CD14-positive monocyte (primary cell): ENCODE data around the gene EOMES. TPM values are rescaled to one million over a fixed set of nuclear protein-coding genes. Genes with fewer than 3 reads are reported as not detected.

ENCODE experiments used
- DNase-seq, 3 donors: peaks; one replicate each; pipeline ENCODE4 v3.0.0-alpha.2; 2011 to 2022
- H2AFZ ChIP-seq: 2 replicates; pipeline ENCODE4 v1.6.0; 2012; ENCODE audit warnings: mild to moderate bottlenecking, low read depth, low read length, inconsistent platforms; ENCODE audit not compliant: insufficient read depth, poor library complexity, severe bottlenecking
- H3K27ac ChIP-seq, 2 donors: 1 replicate in 1 of 2; 2 replicates in 1 of 2; pipeline ENCODE4 v1.5.1; 2012 to 2013; ENCODE audit warnings: low read length in 2 of 2, control low read depth in 1 of 2, inconsistent platforms in 1 of 2, low read depth in 1 of 2, mild to moderate bottlenecking in 1 of 2
- H3K27me3 ChIP-seq, 2 donors: one replicate each; pipeline versions ENCODE4 v1.6.0 to v1.6.1; 2011 to 2013; ENCODE audit warnings: low read length in 2 of 2; ENCODE audit not compliant: control insufficient read depth in 2 of 2, insufficient read depth in 2 of 2
- H3K36me3 ChIP-seq, 2 donors: replicated peaks in 1 of 2; 1 replicate in 1 of 2; 2 replicates in 1 of 2; pipeline versions ENCODE4 v1.5.1 to v1.6.1; 2012 to 2013; ENCODE audit warnings: low read length in 2 of 2, control low read depth in 1 of 2, inconsistent platforms in 1 of 2, mild to moderate bottlenecking in 1 of 2; ENCODE audit not compliant: insufficient read depth in 2 of 2, control insufficient read depth in 1 of 2
- H3K4me1 ChIP-seq, 2 donors: 1 replicate in 1 of 2; 2 replicates in 1 of 2; pipeline versions ENCODE4 v1.5.1 to v1.6.1; 2012 to 2013; ENCODE audit warnings: low read length in 2 of 2, control low read depth in 1 of 2, inconsistent platforms in 1 of 2, mild to moderate bottlenecking in 1 of 2, moderate library complexity in 1 of 2; ENCODE audit not compliant: insufficient read depth in 2 of 2, control insufficient read depth in 1 of 2
- H3K4me2 ChIP-seq: replicated peaks from 2 replicates; pipeline ENCODE3; 2012; ENCODE audit warnings: low read length, moderate library complexity, mild to moderate bottlenecking; ENCODE audit not compliant: poor library complexity, severe bottlenecking; ENCODE audit errors: extremely low read depth
- H3K4me3 ChIP-seq, 3 experiments: fragments of 200-600 bp in 1 of 3; sonication (generic) in 1 of 3; replicated peaks in 1 of 3; 1 replicate in 2 of 3; 2 replicates in 1 of 3; pipeline ENCODE4 v1.5.1; 2011 to 2013; ENCODE audit warnings: low read length in 3 of 3, mild to moderate bottlenecking in 3 of 3, control low read depth in 2 of 3, low read depth in 2 of 3, inconsistent platforms in 1 of 3, moderate library complexity in 1 of 3
- H3K79me2 ChIP-seq: 2 replicates; pipeline ENCODE4 v1.6.0; 2012; ENCODE audit warnings: mild to moderate bottlenecking, control low read depth, inconsistent platforms, low read length, moderate library complexity; ENCODE audit not compliant: insufficient read depth
- H3K9ac ChIP-seq: 2 replicates; pipeline ENCODE4 v1.6.0; 2017; ENCODE audit warnings: low read length, mild to moderate bottlenecking; ENCODE audit not compliant: insufficient read depth, poor library complexity, severe bottlenecking
- H3K9me3 ChIP-seq, 2 donors: replicated peaks in 1 of 2; 1 replicate in 1 of 2; 2 replicates in 1 of 2; pipeline versions ENCODE4 v1.5.1 to v1.6.1; 2012 to 2013; ENCODE audit warnings: low read length in 2 of 2, control low read depth in 1 of 2; ENCODE audit not compliant: control insufficient read depth in 1 of 2, insufficient read depth in 1 of 2
- H4K20me1 ChIP-seq: 2 replicates; pipeline ENCODE4 v1.6.0; 2012; ENCODE audit warnings: mild to moderate bottlenecking, low read length, control low read depth, moderate library complexity; ENCODE audit not compliant: insufficient read depth
- H3K27ac Mint-ChIP-seq, 7 donors: one replicate each; pipeline ENCODE4 v1.8.0; 2020; ENCODE audit warnings: mild to moderate bottlenecking in 7 of 7, mixed read lengths in 7 of 7, moderate library complexity in 6 of 7, inconsistent platforms in 2 of 7
- H3K27me3 Mint-ChIP-seq, 3 donors: one replicate each; pipeline ENCODE4 v1.8.0; 2021 to 2022; ENCODE audit warnings: low read depth in 3 of 3, mild to moderate bottlenecking in 3 of 3, mixed read lengths in 3 of 3, moderate library complexity in 3 of 3, inconsistent platforms in 1 of 3
- H3K36me3 Mint-ChIP-seq, 2 donors: one replicate each; pipeline ENCODE4 v1.8.0; 2020; ENCODE audit warnings: mixed read lengths in 2 of 2, inconsistent platforms in 1 of 2, mild to moderate bottlenecking in 1 of 2
- H3K4me1 Mint-ChIP-seq: one replicate; pipeline ENCODE4 v1.8.0; 2020; ENCODE audit warnings: mild to moderate bottlenecking, mixed read lengths
- H3K4me3 Mint-ChIP-seq, 2 donors: one replicate each; pipeline ENCODE4 v1.8.0; 2020; ENCODE audit warnings: mild to moderate bottlenecking in 2 of 2, mixed read lengths in 2 of 2, moderate library complexity in 1 of 2
- H3K9me3 Mint-ChIP-seq, 7 donors: one replicate each; pipeline ENCODE4 v1.8.0; 2020 to 2022; ENCODE audit warnings: mixed read lengths in 7 of 7, mild to moderate bottlenecking in 6 of 7, moderate library complexity in 6 of 7, inconsistent platforms in 2 of 7
- WGBS: methylation state at CpG from one replicate; pipeline ENCODE4 v1.1.5; 2013; ENCODE audit warnings: missing lambda C conversion rate; ENCODE audit not compliant: insufficient coverage; 5-methylcytosine and 5-hydroxymethylcytosine counted together
- intact Hi-C, 2 donors: fragments of 100-400 bp; cut with micrococcal nuclease; formaldehyde crosslinking; loops; one replicate each; pipeline versions ENCODE4 v1.15.0 to v1.15.1; 2023
- polyA plus RNA-seq, 3 donors: library from polyadenylated mRNA; depleted of rRNA in 1 of 3; unstranded in 2 of 3; stranded (reverse) in 1 of 3; fragments of 300-500 nt in 2 of 3; fragments of >200 nt in 1 of 3; fragmentation: Illumina TruSeq in 2 of 3; gene quantifications; 1 replicate in 2 of 3; 2 replicates in 1 of 3; pipeline ENCODE4 v1.2.3, GENCODE V29; 2012 to 2021
- TF ChIP-seq, protein P1 (sequence below): fragments of 200-600 bp; IDR thresholded peaks from one replicate; pipeline ENCODE4 v1.8.0; 2022; ENCODE audit warnings: antibody characterized with exemption, mild to moderate bottlenecking

Gene EOMES
- polyA plus RNA-seq, 3 donors: 0.09 to 0.21 TPM; not detected in 1

DNA sequence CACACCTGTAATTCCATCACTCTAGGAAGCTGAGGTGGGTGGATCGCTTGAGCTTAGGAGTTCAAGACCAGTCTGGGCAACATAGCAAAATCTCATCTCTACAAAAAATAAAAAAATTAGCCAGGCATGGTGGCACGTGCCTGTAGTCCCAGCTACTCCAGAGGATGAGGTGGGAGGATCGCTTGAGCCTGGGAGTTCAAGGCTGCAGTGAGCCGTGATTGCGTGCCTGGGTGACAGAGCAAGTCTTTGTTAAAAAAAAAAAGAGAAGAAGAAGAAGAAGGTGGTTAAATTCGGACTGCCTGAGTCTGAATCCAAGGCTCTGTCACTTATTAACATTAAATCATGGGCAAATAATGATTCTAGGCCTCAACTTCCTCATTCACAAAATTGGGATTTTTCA lies 51.0 kb downstream of the EOMES start:
- 100% methylated on average over 1 of the region's 6 CpGs for WGBS
- Histone ChIP-seq H3K27me3 (no peaks in the 10 kb centered on the region), H3K4me1 (peaks cover 30 to 34% of the 10 kb centered on the region in 2 donors), H3K9me3 (no peaks in the 10 kb centered on the region), H4K20me1 (no peaks in the 10 kb centered on the region), H3K4me3 (no peak overlapping the region), H3K27ac (no peak overlapping the region), H3K9ac (no peak overlapping the region), H3K4me2 (no peak overlapping the region), H2AFZ (no peak overlapping the region), H3K79me2 (no peaks in the 10 kb centered on the region), H3K36me3 (no peaks in the 10 kb centered on the region)
- TF ChIP-seq, protein P1, sequence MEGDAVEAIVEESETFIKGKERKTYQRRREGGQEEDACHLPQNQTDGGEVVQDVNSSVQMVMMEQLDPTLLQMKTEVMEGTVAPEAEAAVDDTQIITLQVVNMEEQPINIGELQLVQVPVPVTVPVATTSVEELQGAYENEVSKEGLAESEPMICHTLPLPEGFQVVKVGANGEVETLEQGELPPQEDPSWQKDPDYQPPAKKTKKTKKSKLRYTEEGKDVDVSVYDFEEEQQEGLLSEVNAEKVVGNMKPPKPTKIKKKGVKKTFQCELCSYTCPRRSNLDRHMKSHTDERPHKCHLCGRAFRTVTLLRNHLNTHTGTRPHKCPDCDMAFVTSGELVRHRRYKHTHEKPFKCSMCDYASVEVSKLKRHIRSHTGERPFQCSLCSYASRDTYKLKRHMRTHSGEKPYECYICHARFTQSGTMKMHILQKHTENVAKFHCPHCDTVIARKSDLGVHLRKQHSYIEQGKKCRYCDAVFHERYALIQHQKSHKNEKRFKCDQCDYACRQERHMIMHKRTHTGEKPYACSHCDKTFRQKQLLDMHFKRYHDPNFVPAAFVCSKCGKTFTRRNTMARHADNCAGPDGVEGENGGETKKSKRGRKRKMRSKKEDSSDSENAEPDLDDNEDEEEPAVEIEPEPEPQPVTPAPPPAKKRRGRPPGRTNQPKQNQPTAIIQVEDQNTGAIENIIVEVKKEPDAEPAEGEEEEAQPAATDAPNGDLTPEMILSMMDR: no peak
- Mint-ChIP-seq H3K9me3 (peaks cover 0 to 5% (median 2%) of the 10 kb centered on the region in 7 donors), H3K36me3 (no peaks in the 10 kb centered on the region), H3K4me1 (peaks cover 36% of the 10 kb centered on the region), H3K27ac (no peak overlapping the region), H3K27me3 (no peaks in the 10 kb centered on the region), H3K4me3 (no peak overlapping the region)
- no peak for DNase-seq
- intact Hi-C loops: no loop called here

DNA sequence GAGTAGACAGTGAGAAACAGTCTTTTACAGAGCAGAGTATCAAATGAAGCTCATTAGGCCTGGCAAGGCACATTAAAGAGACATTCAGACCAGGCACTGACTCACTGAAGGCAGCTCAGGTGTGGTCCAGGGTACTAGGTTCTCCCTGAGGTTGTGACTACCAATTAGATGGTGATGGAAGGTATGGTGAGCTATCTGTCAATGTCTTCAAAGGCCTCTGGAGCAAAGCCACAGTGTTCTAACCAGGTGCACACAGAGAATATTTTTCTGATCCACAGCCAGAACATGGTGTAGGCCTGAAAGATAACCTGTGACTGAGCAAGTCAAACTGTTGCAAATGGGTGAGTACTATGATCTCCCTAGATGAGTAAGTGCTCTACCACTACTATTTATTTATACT lies 51.5 kb downstream of the EOMES start:
- Mint-ChIP-seq H3K4me3 (no peak overlapping the region), H3K27ac (no peak overlapping the region), H3K27me3 (no peaks in the 10 kb centered on the region), H3K4me1 (peaks cover 37% of the 10 kb centered on the region), H3K36me3 (no peaks in the 10 kb centered on the region), H3K9me3 (peaks cover 0 to 5% (median 2%) of the 10 kb centered on the region in 7 donors)
- no peaks in the 10 kb centered on the region for H3K36me3 ChIP-seq
- no peaks in the 10 kb centered on the region for H3K9me3 ChIP-seq
- H3K27me3 ChIP-seq: no peaks in the 10 kb centered on the region
- H3K4me1 ChIP-seq: peaks cover 30 to 35% of the 10 kb centered on the region in 2 donors
- no peak overlapping the region for H3K4me2 ChIP-seq
- H2AFZ ChIP-seq: no peak overlapping the region
- H3K4me3 ChIP-seq: no peak overlapping the region
- no peaks in the 10 kb centered on the region for H3K79me2 ChIP-seq
- intact Hi-C loops: no loop called here
- TF ChIP-seq, protein P1: no peak
- H3K9ac ChIP-seq: no peak overlapping the region
- no peaks in the 10 kb centered on the region for H4K20me1 ChIP-seq
- no peak overlapping the region for H3K27ac ChIP-seq
- DNase-seq: no peak
